Endothelial cell of umbilical vein (primary cell): Measurements from ENCODE around the gene ZNF224.

Experiments
- EZH2 ChIP-seq: IDR thresholded peaks from 2 replicates; pipeline ENCODE4 v1.6.1; 2012; ENCODE audit warnings: borderline replicate concordance, low read depth, mild to moderate bottlenecking, moderate library complexity, low read length, inconsistent platforms; ENCODE audit not compliant: severe bottlenecking
- FOS ChIP-seq: IDR thresholded peaks from 2 replicates; pipeline ENCODE4 v1.6.1; 2011; ENCODE audit warnings: mild to moderate bottlenecking, low read length, moderate library complexity, borderline replicate concordance; ENCODE audit not compliant: insufficient read depth
- GATA2 ChIP-seq: IDR thresholded peaks from 2 replicates; pipeline ENCODE4 v1.7.0; 2011; ENCODE audit warnings: low read depth, mild to moderate bottlenecking, moderate library complexity, mixed read lengths, low read length; ENCODE audit not compliant: insufficient read length, insufficient read depth
- JUN ChIP-seq: IDR thresholded peaks from 2 replicates; pipeline ENCODE4 v1.6.1; 2011; ENCODE audit warnings: borderline replicate concordance, low read depth; ENCODE audit not compliant: insufficient read length, insufficient read depth
- MYC ChIP-seq: IDR thresholded peaks from one replicate; pipeline ENCODE4 v1.6.1; 2011; ENCODE audit warnings: mild to moderate bottlenecking, low read depth, low read length
- POLR2A ChIP-seq: IDR thresholded peaks from 2 replicates; pipeline ENCODE4 v1.6.1; 2012; ENCODE audit warnings: low read depth, mild to moderate bottlenecking, control low read depth, low read length
- POLR2AphosphoS5 ChIP-seq: IDR thresholded peaks from 2 replicates; pipeline ENCODE4 v1.6.1; 2012; ENCODE audit warnings: low read depth, mild to moderate bottlenecking, control low read depth, low read length, moderate library complexity; ENCODE audit not compliant: insufficient read depth
- TF ChIP-seq, protein P1 (sequence below), 2 donors: IDR thresholded peaks; 1 replicate in 1 of 2; 2 replicates in 1 of 2; pipeline ENCODE4 v1.5.1; 2011; ENCODE audit warnings: low read length in 2 of 2, mild to moderate bottlenecking in 2 of 2, moderate library complexity in 2 of 2, control low read depth in 1 of 2, inconsistent platforms in 1 of 2, low read depth in 1 of 2; ENCODE audit not compliant: insufficient read depth in 1 of 2; ENCODE audit errors: extremely low read depth in 1 of 2
- TF ChIP-seq, protein P2 (sequence below): IDR thresholded peaks from 2 replicates; pipeline ENCODE4 v1.6.1; 2011; ENCODE audit not compliant: insufficient read depth, insufficient read length

GRCh38 chr19:44066305-44066704 is 27.9 kb upstream of the ZNF224 start:
- TF ChIP-seq, protein P1, sequence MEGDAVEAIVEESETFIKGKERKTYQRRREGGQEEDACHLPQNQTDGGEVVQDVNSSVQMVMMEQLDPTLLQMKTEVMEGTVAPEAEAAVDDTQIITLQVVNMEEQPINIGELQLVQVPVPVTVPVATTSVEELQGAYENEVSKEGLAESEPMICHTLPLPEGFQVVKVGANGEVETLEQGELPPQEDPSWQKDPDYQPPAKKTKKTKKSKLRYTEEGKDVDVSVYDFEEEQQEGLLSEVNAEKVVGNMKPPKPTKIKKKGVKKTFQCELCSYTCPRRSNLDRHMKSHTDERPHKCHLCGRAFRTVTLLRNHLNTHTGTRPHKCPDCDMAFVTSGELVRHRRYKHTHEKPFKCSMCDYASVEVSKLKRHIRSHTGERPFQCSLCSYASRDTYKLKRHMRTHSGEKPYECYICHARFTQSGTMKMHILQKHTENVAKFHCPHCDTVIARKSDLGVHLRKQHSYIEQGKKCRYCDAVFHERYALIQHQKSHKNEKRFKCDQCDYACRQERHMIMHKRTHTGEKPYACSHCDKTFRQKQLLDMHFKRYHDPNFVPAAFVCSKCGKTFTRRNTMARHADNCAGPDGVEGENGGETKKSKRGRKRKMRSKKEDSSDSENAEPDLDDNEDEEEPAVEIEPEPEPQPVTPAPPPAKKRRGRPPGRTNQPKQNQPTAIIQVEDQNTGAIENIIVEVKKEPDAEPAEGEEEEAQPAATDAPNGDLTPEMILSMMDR (IDR thresholded peaks at IDR 0.05; ENCODE audit: extremely low read depth in 1 of 2, insufficient read depth in 1 of 2, low read depth in 1 of 2, low read length in 2 of 2) = no peak
- TF ChIP-seq EZH2 = no peak
- no peak for TF ChIP-seq POLR2AphosphoS5
- TF ChIP-seq, protein P2, sequence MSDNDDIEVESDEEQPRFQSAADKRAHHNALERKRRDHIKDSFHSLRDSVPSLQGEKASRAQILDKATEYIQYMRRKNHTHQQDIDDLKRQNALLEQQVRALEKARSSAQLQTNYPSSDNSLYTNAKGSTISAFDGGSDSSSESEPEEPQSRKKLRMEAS = no peak
- TF ChIP-seq POLR2A = no peak
- no peak for TF ChIP-seq MYC
- no peak for TF ChIP-seq JUN
- no peak for TF ChIP-seq FOS
- no peak for TF ChIP-seq GATA2
